ENCODE results near the gene CRY1.

The CRY1 gene

GRCh38 chr12:107103516-107103915 is 10.2 kb upstream of the CRY1 start:
- no peak overlapping the region for H3K4me3 ChIP-seq (ENCODE audit: low read depth, low read length)
- DNase-seq, result no peak

GRCh38 chr12:107103097-107103496 is 9.7 kb upstream of the CRY1 start:
- H3K4me3 ChIP-seq (ENCODE audit: low read depth, low read length), result no peak overlapping the region
- no peaks in the 10 kb centered on the region for H3K9me3 ChIP-seq
- TF ChIP-seq CTCF (IDR thresholded peaks at IDR 0.05; ENCODE audit: low read depth, low read length), result no peak
- no peaks in the 10 kb centered on the region for H3K4me1 ChIP-seq
- no peak for DNase-seq
- no peaks in the 10 kb centered on the region for H3K36me3 ChIP-seq
- no peaks in the 10 kb centered on the region for H3K27me3 ChIP-seq

More at GRCh38 chr12:107103516-107103915, 10.2 kb upstream of the CRY1 start:
- TF ChIP-seq CTCF (IDR thresholded peaks at IDR 0.05; ENCODE audit: low read depth, low read length), result no peak
- Histone ChIP-seq H3K4me1 (no peaks in the 10 kb centered on the region), H3K27me3 (no peaks in the 10 kb centered on the region), H3K9me3 (no peaks in the 10 kb centered on the region), H3K36me3 (no peaks in the 10 kb centered on the region)

GRCh38 chr12:107102294-107102693 is 8.9 kb upstream of the CRY1 start:
- no peak for DNase-seq
- no peaks in the 10 kb centered on the region for H3K4me1 ChIP-seq
- H3K27me3 ChIP-seq, result no peaks in the 10 kb centered on the region
- H3K9me3 ChIP-seq, result no peaks in the 10 kb centered on the region
- no peak for TF ChIP-seq CTCF (IDR thresholded peaks at IDR 0.05; ENCODE audit: low read depth, low read length)
- no peaks in the 10 kb centered on the region for H3K36me3 ChIP-seq
- no peak overlapping the region for H3K4me3 ChIP-seq (ENCODE audit: low read depth, low read length)

GRCh38 chr12:107101651-107102050 is 8.3 kb upstream of the CRY1 start:
- Histone ChIP-seq H3K27me3 (no peaks in the 10 kb centered on the region), H3K36me3 (no peaks in the 10 kb centered on the region), H3K4me1 (no peaks in the 10 kb centered on the region), H3K4me3 (ENCODE audit: low read depth, low read length) (no peak overlapping the region), H3K9me3 (no peaks in the 10 kb centered on the region)
- DNase-seq, result no peak
- TF ChIP-seq CTCF (IDR thresholded peaks at IDR 0.05; ENCODE audit: low read depth, low read length), result no peak

GRCh38 chr12:107099917-107100316 is 6.6 kb upstream of the CRY1 start:
- Histone ChIP-seq H3K4me1 (no peaks in the 10 kb centered on the region), H3K9me3 (no peaks in the 10 kb centered on the region), H3K27me3 (no peaks in the 10 kb centered on the region), H3K4me3 (ENCODE audit: low read depth, low read length) (no peak overlapping the region), H3K36me3 (no peaks in the 10 kb centered on the region)
- DNase-seq, result no peak
- no peak for TF ChIP-seq CTCF (IDR thresholded peaks at IDR 0.05; ENCODE audit: low read depth, low read length)

GRCh38 chr12:107096571-107096970 is 3.2 kb upstream of the CRY1 start:
- no peak overlapping the region for H3K4me3 ChIP-seq (ENCODE audit: low read depth, low read length)
- no peaks in the 10 kb centered on the region for H3K9me3 ChIP-seq
- TF ChIP-seq CTCF (IDR thresholded peaks at IDR 0.05; ENCODE audit: low read depth, low read length), result no peak
- H3K36me3 ChIP-seq, result no peaks in the 10 kb centered on the region
- no peak for DNase-seq
- no peaks in the 10 kb centered on the region for H3K27me3 ChIP-seq
- peaks cover 1% of the 10 kb centered on the region; the same call in 1 of the 2 replicates for H3K4me1 ChIP-seq

Measured in BE2C (cell line).